Thymus (tissue), 11 donors: Measurements from ENCODE around the gene RING1. TPM values are rescaled to one million over a fixed set of nuclear protein-coding genes. Genes with fewer than 3 reads are reported as not detected.

Experiments used
- DNase-seq, 9 donors: peaks; one replicate each; pipeline ENCODE4 v3.0.0-alpha.2; 2013; ENCODE audit warnings: low spot score in 9 of 9, low read depth in 6 of 9, missing footprints in 1 of 9
- H3K27ac ChIP-seq, 2 donors: one replicate each; pipeline ENCODE4 v1.5.1; 2013; ENCODE audit warnings: control low read depth in 1 of 2, low read depth in 1 of 2, low read length in 1 of 2, mild to moderate bottlenecking in 1 of 2, moderate library complexity in 1 of 2
- H3K27me3 ChIP-seq, 2 donors: one replicate each; pipeline ENCODE4 v1.5.1; 2013; ENCODE audit warnings: low read length in 1 of 2; ENCODE audit not compliant: control insufficient read depth in 2 of 2, insufficient read depth in 1 of 2
- H3K36me3 ChIP-seq, 2 donors: one replicate each; pipeline ENCODE4 v1.5.1; 2013; ENCODE audit warnings: low read length in 1 of 2, mild to moderate bottlenecking in 1 of 2, moderate library complexity in 1 of 2; ENCODE audit not compliant: control insufficient read depth in 2 of 2, insufficient read depth in 2 of 2
- H3K4me1 ChIP-seq, 2 donors: one replicate each; pipeline ENCODE4 v1.5.1; 2013; ENCODE audit warnings: low read length in 2 of 2; ENCODE audit not compliant: control insufficient read depth in 2 of 2, insufficient read depth in 2 of 2
- H3K4me3 ChIP-seq, 2 donors: one replicate each; pipeline ENCODE4 v1.5.1; 2013; ENCODE audit warnings: low read length in 2 of 2, control low read depth in 1 of 2, mild to moderate bottlenecking in 1 of 2
- H3K9me3 ChIP-seq, 2 donors: one replicate each; pipeline ENCODE4 v1.5.1; 2013; ENCODE audit warnings: low read length in 1 of 2, mild to moderate bottlenecking in 1 of 2; ENCODE audit not compliant: control insufficient read depth in 2 of 2, insufficient read depth in 1 of 2
- WGBS: extraction: QIAGEN DNeasy Blood & Tissue Kit; methylation state at CpG from one replicate; pipeline ENCODE4 v1.1.7; 2013; 5-methylcytosine and 5-hydroxymethylcytosine counted together
- polyA plus RNA-seq: library from polyadenylated mRNA; stranded (reverse); fragments of 200-250 nt; gene quantifications from one replicate; pipeline ENCODE4 v1.2.3, GENCODE V29; 2013
- total RNA-seq: library from RNA; stranded (reverse); fragments of 120-200 nt; gene quantifications from one replicate; pipeline ENCODE4 v1.2.4, GENCODE V29; 2013
- donor health status: healthy.

RING1 gene
- total and polyA plus RNA-seq, 2 donors: 35.0 to 62.6 TPM

DNA sequence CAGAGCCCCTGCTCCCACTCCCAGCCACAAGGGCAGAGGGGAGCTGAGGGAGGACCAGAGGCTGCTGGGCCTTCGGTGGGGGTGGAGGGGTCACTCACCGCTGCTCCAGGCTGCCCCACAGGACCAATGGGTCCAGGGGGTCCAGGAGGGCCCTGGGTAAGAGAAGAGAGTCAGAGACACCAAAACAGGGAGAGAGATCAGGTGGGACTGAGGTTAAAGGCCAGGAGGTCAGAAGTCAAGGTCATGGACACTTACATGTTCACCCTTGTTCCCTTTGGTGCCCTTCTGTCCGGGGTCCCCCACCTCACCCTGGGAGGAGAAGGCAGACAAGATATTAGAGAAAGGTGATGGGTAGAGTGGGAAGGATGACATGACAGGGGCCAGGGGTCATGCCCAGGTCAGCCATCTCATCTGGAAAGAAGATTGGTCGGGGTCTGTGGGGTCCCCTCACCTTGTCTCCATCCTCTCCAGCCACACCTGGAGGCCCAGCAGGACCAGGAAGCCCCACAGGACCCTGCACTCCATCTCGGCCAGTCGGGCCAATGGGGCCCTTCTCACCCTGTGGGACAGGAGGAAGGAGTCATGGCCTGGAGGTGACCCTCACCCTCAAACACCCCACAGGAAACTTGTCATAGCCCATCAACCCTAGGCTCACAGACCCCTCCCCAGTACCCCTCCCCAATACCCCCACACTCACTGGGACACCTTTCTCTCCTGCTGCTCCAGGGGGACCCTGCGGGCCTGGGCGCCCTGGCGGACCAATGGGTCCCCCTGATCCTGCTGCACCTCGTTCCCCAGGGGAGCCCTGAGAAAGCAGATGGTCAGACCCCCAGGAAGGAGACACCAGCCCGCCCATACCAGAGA lies 37.1 kb upstream of the RING1 start:
- WGBS: 87% methylated on average over 11 of the region's 11 CpGs
- no peak for DNase-seq
- no peak overlapping the region for H3K27ac ChIP-seq
- H3K4me1 ChIP-seq: no peaks in the 10 kb centered on the region
- H3K27me3 ChIP-seq: peaks cover 0 to 19% of the 10 kb centered on the region in 2 donors
- H3K4me3 ChIP-seq: no peak overlapping the region
- H3K36me3 ChIP-seq: no peaks in the 10 kb centered on the region
- no peaks in the 10 kb centered on the region for H3K9me3 ChIP-seq

DNA sequence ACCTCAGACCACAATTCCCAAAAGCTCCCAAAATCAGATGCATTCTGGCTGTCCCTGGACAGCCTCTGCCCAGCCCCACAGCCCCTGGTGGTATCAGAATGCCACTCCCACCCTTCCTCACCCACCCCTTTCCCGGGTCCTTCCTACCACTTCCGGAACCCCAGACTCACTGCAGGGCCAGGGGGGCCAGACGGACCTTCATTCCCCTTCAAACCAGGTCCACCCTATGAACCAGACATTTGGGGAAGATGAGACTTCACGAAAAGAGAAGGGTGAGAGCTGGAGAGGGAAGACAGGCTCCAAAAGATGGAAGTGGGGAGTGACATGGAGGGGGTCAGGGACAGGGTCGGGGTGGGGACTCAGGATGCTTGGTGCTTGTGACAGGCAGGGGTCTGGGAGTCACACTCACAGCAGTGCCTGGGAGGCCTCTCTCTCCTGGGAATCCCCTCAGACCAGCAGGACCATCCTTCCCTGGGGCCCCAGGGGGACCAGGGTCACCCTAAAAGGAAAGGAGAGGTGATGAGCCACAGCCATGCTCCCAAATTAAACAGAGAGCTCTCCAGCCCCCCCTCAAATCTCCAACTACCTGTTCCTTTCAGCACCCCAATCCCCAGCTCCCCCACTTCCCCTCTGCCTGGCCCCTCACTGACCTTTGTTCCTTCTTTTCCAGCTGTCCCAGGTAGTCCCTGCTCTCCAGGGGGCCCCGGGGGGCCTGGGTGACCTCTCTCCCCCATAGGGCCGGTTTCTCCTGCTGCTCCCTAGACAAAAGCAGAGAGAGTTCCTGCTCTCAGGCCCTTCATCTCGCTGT lies 36.2 kb upstream of the RING1 start:
- no peak overlapping the region for H3K4me3 ChIP-seq
- no peaks in the 10 kb centered on the region for H3K9me3 ChIP-seq
- H3K27me3 ChIP-seq: peaks cover 0 to 19% of the 10 kb centered on the region in 2 donors
- 85% methylated on average over 8 of the region's 8 CpGs for WGBS
- DNase-seq: no peak
- H3K4me1 ChIP-seq: no peaks in the 10 kb centered on the region
- H3K27ac ChIP-seq: no peak overlapping the region
- no peaks in the 10 kb centered on the region for H3K36me3 ChIP-seq

DNA sequence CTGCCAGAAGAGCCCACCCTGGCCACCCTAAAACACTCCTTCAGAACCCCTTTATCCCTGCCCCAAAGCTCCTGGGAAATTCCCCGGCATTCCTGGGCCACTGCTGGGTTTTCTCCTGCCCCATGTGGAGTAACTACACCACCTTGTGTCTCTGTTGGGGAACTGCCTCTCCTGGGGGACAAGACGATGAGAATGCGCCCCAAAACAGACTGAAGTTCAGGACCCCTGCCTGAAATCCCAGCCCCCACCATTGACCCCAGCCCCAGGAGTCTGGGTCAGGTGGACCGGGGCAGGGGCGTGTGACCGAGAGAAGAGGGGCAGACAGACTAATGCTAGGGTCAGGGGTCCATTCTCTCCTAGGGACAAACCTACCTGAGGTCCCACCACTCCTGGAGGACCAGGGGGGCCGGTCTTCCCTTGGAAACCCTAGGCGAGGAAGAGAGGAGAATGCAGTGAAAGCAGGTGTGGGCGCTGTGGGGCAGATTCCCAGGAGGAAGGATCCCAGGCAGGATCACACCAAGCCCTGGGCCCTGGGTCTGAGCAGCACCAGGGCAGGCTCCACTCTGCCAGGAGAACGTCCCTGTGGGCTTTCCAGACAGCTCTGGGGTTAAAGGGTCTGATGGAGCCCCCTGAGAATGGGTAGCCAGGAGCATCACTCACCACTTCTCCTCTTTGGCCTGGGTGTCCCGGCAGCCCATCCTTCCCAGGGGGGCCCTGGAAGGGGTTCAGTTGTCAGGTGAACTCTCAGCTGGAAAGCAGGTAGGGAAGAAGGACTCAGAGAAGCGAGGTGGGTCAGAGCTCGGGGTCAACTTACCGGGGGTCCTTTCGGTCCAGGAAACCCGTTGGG lies 35.4 kb upstream of the RING1 start:
- Histone ChIP-seq H3K27me3 (peaks cover 0 to 19% of the 10 kb centered on the region in 2 donors), H3K36me3 (no peaks in the 10 kb centered on the region), H3K9me3 (no peaks in the 10 kb centered on the region), H3K4me1 (no peaks in the 10 kb centered on the region), H3K4me3 (no peak overlapping the region), H3K27ac (no peak overlapping the region)
- DNase-seq: no peak
- WGBS: 80% methylated on average over 16 of the region's 16 CpGs

DNA sequence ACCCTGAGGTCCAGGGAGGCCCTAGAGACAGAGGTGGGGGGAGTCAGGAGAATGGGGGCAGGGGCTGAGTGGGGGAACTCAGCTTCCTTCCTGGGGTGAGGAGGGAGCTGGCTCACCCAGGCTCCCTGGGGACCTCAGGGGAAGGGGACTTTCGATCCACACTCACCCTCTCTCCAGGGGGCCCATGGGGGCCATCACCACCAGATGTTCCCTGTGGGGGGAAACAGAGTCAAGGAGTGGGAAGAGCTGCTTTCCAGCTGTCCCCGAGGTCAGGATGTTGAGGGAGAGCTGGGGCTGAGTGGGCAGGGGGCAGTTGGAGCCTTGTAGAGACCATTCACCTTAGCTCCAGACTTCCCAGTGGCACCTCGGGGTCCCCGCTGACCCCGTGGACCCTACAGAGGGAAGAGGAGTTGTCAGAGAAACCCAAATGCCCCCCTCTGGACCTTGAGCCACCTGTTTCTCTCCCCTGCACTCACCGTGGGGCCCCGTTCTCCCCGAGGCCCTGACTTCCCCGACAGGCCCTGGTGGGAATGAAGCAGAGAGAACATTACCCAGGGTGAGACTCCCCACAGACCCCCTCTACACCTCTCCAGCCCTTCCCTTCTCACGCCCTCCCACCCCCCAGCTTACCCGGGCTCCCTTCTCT lies 34.6 kb upstream of the RING1 start:
- no peaks in the 10 kb centered on the region for H3K4me1 ChIP-seq
- H3K27ac ChIP-seq: no peak overlapping the region
- H3K4me3 ChIP-seq: no peak overlapping the region
- 65% methylated on average over 11 of the region's 11 CpGs for WGBS
- H3K36me3 ChIP-seq: no peaks in the 10 kb centered on the region
- peaks cover 0 to 17% of the 10 kb centered on the region in 2 donors for H3K27me3 ChIP-seq
- H3K9me3 ChIP-seq: no peaks in the 10 kb centered on the region
- DNase-seq: no peak

DNA sequence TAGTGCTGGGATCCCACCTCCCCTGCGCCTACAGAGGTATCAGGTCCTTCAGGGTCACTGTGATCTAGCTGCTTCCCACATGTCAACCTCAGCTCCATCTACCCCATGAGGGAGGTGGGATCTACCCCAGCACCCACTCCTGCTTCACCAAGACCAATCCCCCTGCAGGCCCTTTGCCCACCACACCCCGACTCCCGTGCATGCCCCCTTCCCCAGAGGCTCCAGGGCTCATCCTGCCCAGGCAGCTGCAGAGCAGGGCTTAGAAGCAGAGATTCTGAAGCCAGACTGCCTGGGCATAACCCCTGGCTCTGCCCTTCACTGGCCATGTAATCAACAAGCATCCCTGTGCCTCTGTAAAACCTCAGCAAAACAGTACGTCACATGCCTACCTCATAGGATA lies 33.5 kb upstream of the RING1 start:
- WGBS: 93% methylated on average over 4 of the region's 4 CpGs
- H3K27me3 ChIP-seq: peaks cover 0 to 17% of the 10 kb centered on the region in 2 donors
- no peaks in the 10 kb centered on the region for H3K36me3 ChIP-seq
- no peak overlapping the region for H3K27ac ChIP-seq
- DNase-seq: no peak
- H3K9me3 ChIP-seq: no peaks in the 10 kb centered on the region
- H3K4me3 ChIP-seq: no peak overlapping the region
- H3K4me1 ChIP-seq: no peaks in the 10 kb centered on the region

DNA sequence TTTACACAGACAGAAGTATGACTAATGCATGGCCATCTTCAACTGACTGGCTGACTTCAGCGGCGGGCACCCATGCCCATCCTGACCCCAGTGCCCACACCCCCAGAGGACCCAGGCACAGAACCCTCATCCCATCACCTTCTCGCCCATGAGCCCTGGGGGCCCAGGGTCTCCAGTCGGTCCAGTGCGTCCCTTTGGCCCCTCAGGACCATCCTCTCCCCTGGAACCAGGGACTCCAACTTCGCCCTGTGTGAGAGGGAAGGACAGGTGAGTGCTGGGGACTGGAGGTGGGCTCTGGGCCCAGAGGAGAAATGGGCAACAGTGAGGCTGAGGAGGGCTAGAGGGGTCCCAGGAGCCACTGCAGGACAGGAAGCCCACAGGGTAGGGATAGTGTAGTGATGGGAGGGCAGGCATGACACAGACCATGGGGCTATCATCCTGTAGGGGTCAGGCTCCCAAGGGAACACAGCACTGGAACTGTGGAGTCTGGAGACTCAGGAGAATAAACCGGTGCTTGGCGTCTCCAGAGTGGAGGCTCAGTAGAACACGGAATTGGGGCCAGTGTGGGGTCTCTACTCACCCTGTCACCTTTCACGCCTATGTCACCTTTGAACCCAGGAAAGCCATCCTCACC lies 32.7 kb upstream of the RING1 start:
- H3K27me3 ChIP-seq: peaks cover 0 to 17% of the 10 kb centered on the region in 2 donors
- H3K9me3 ChIP-seq: no peaks in the 10 kb centered on the region
- H3K27ac ChIP-seq: no peak overlapping the region
- no peak overlapping the region for H3K4me3 ChIP-seq
- DNase-seq: no peak
- 95% methylated on average over 10 of the region's 10 CpGs for WGBS
- no peaks in the 10 kb centered on the region for H3K36me3 ChIP-seq
- no peaks in the 10 kb centered on the region for H3K4me1 ChIP-seq

DNA sequence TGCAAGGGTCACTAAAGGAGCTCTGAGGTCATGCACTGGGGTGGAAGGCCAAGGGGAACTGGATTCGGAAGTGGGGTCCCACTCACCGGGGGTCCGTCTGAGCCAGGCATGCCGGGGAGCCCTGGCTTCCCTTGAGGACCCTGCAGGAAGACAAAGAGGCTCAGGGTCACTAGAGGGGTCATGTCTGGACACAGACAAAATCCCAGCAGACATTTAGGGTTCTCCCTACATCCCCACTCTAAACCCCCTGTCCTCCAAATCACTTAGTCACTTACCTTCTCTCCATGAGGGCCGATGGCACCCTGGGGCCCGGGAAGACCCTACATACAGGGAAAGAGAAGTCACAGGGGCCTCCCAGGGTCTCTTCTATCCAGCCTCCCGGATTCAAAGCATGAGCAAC lies 31.4 kb upstream of the RING1 start:
- no peak overlapping the region for H3K4me3 ChIP-seq
- H3K9me3 ChIP-seq: no peaks in the 10 kb centered on the region
- WGBS: 96% methylated on average over 7 of the region's 7 CpGs
- H3K27ac ChIP-seq: no peak overlapping the region
- no peaks in the 10 kb centered on the region for H3K36me3 ChIP-seq
- peaks cover 0 to 17% of the 10 kb centered on the region in 2 donors for H3K27me3 ChIP-seq
- DNase-seq: no peak
- H3K4me1 ChIP-seq: no peaks in the 10 kb centered on the region
